Liver (tissue), 9 donors: ENCODE measurements around the gene TMEM270. TPM values are rescaled to one million over a fixed set of nuclear protein-coding genes. Genes with fewer than 3 reads are reported as not detected.
"Not testable (repeated sequence)": the region's sequence is repeated elsewhere in the genome, so short reads cannot be mapped to it uniquely, and the experiment has no call there.

ENCODE experiments used
- DNase-seq: peaks from one replicate; pipeline ENCODE4 v3.0.0-alpha.2; 2017; ENCODE audit warnings: low spot score
- H3K27ac ChIP-seq, 2 donors: one replicate each; pipeline ENCODE4 v1.7.0; 2013; ENCODE audit warnings: inconsistent platforms in 2 of 2, low read length in 2 of 2, control low read depth in 1 of 2, low read depth in 1 of 2, mild to moderate bottlenecking in 1 of 2
- H3K27me3 ChIP-seq, 4 donors: one replicate each; pipeline versions ENCODE4 v1.6.1 to v1.7.0; 2013; ENCODE audit warnings: low read length in 3 of 4, inconsistent platforms in 1 of 4, mild to moderate bottlenecking in 1 of 4, moderate library complexity in 1 of 4; ENCODE audit not compliant: control insufficient read depth in 4 of 4, insufficient read depth in 4 of 4
- H3K36me3 ChIP-seq, 4 donors: one replicate each; pipeline versions ENCODE4 v1.6.1 to v1.7.0; 2013; ENCODE audit warnings: low read length in 3 of 4, mild to moderate bottlenecking in 3 of 4, low read depth in 1 of 4, moderate library complexity in 1 of 4; ENCODE audit not compliant: control insufficient read depth in 4 of 4, insufficient read depth in 3 of 4
- H3K4me1 ChIP-seq, 4 donors: one replicate each; pipeline versions ENCODE4 v1.6.1 to v1.7.0; 2013; ENCODE audit warnings: low read length in 3 of 4, mild to moderate bottlenecking in 3 of 4, moderate library complexity in 1 of 4; ENCODE audit not compliant: control insufficient read depth in 4 of 4, insufficient read depth in 4 of 4
- H3K4me3 ChIP-seq, 3 donors: one replicate each; pipeline versions ENCODE4 v1.6.1 to v1.7.0; 2013; ENCODE audit warnings: low read length in 3 of 3, control low read depth in 1 of 3, low read depth in 1 of 3, mild to moderate bottlenecking in 1 of 3
- H3K9ac ChIP-seq, 2 donors: one replicate each; pipeline ENCODE4 v1.7.0; 2013; ENCODE audit warnings: low read length in 2 of 2, mild to moderate bottlenecking in 2 of 2, moderate library complexity in 2 of 2, control low read depth in 1 of 2, low read depth in 1 of 2
- H3K9me3 ChIP-seq, 4 donors: one replicate each; pipeline versions ENCODE4 v1.6.1 to v1.7.0; 2013; ENCODE audit warnings: low read length in 3 of 4; ENCODE audit not compliant: control insufficient read depth in 4 of 4
- EGR1 ChIP-seq, 2 donors: IDR thresholded peaks; 2 replicates each; pipeline ENCODE4 v1.6.1; 2016 to 2018; ENCODE audit warnings: antibody characterized with exemption in 2 of 2, low read depth in 2 of 2
- FOXA1 ChIP-seq: IDR thresholded peaks from 2 replicates; pipeline ENCODE4 v1.6.1; 2016; ENCODE audit warnings: antibody characterized with exemption
- FOXA2 ChIP-seq: IDR thresholded peaks from 2 replicates; pipeline ENCODE4 v1.6.1; 2016; ENCODE audit warnings: antibody characterized with exemption
- GABPA ChIP-seq, 2 donors: IDR thresholded peaks in 1 of 2; conservative IDR thresholded peaks in 1 of 2; 2 replicates each; pipeline ENCODE4 v1.6.1; 2016; ENCODE audit warnings: antibody characterized with exemption in 2 of 2, mild to moderate bottlenecking in 1 of 2, moderate library complexity in 1 of 2
- HNF4A ChIP-seq, 2 donors: conservative IDR thresholded peaks; 2 replicates each; pipeline ENCODE4 v1.6.1; 2016; ENCODE audit warnings: antibody characterized with exemption in 2 of 2, mild to moderate bottlenecking in 2 of 2
- HNF4G ChIP-seq: IDR thresholded peaks from 2 replicates; pipeline ENCODE4 v1.6.1; 2016; ENCODE audit warnings: antibody characterized with exemption
- JUND ChIP-seq, 2 donors: IDR thresholded peaks; 2 replicates each; pipeline ENCODE4 v1.6.1; 2016; ENCODE audit warnings: antibody characterized with exemption in 2 of 2
- NR2F2 ChIP-seq: IDR thresholded peaks from 2 replicates; pipeline ENCODE4 v1.6.1; 2016; ENCODE audit warnings: antibody characterized with exemption
- RAD21 ChIP-seq, 2 donors: IDR thresholded peaks; 2 replicates each; pipeline ENCODE4 v1.6.1; 2016; ENCODE audit warnings: antibody characterized with exemption in 2 of 2, mild to moderate bottlenecking in 2 of 2
- RXRA ChIP-seq, 2 donors: IDR thresholded peaks; 2 replicates each; pipeline ENCODE4 v1.6.1; 2017 to 2018; ENCODE audit warnings: antibody characterized with exemption in 2 of 2, mild to moderate bottlenecking in 1 of 2
- TAF1 ChIP-seq: conservative IDR thresholded peaks from 2 replicates; pipeline ENCODE4 v1.6.1; 2016; ENCODE audit warnings: antibody characterized with exemption, mild to moderate bottlenecking
- YY1 ChIP-seq: IDR thresholded peaks from 2 replicates; pipeline ENCODE4 v1.6.1; 2016; ENCODE audit warnings: antibody characterized with exemption, mild to moderate bottlenecking
- WGBS: extraction: QIAGEN DNeasy Blood & Tissue Kit; methylation state at CpG from one replicate; pipeline ENCODE4 v1.1.7; 2013; 5-methylcytosine and 5-hydroxymethylcytosine counted together
- polyA plus RNA-seq, 2 donors: library from polyadenylated mRNA; stranded (reverse) in 1 of 2; unstranded in 1 of 2; fragments of 200-250 nt in 1 of 2; fragments of >200 nt in 1 of 2; fragmentation: Nextera tagmentation in 1 of 2; extraction: Ambion mirVana in 1 of 2; gene quantifications; one replicate each; pipeline versions ENCODE4 v1.2.1 to v1.2.3, GENCODE V29; 2013 to 2015
- total RNA-seq, 2 donors: library from RNA; depleted of rRNA; stranded (reverse); fragments of >200 nt; gene quantifications; one replicate each; pipeline ENCODE4 v1.2.3, GENCODE V29; 2014
- TF ChIP-seq, protein P1 (sequence below): IDR thresholded peaks from 2 replicates; pipeline ENCODE4 v1.6.1; 2016; ENCODE audit warnings: antibody characterized with exemption, mild to moderate bottlenecking
- TF ChIP-seq, protein P2 (sequence below): IDR thresholded peaks from 2 replicates; pipeline ENCODE4 v1.6.1; 2016; ENCODE audit warnings: antibody characterized with exemption
- TF ChIP-seq, protein P3 (sequence below): fragments of 150-350 bp; IDR thresholded peaks from 2 replicates; pipeline ENCODE4 v1.5.1; 2017; ENCODE audit warnings: improper control_type of control experiment, low read depth, low read length; ENCODE audit not compliant: missing input control
- TF ChIP-seq, protein P4 (sequence below): IDR thresholded peaks from 2 replicates; pipeline ENCODE4 v1.6.1; 2016; ENCODE audit warnings: antibody characterized with exemption
- donor health status: healthy.
- donor health status: healthy.
- donor health status: healthy.
- donor health status: healthy.
- donor health status: healthy.

TMEM270 gene
- total and polyA plus RNA-seq, 4 donors = 0.09 TPM; not detected in 3

DNA sequence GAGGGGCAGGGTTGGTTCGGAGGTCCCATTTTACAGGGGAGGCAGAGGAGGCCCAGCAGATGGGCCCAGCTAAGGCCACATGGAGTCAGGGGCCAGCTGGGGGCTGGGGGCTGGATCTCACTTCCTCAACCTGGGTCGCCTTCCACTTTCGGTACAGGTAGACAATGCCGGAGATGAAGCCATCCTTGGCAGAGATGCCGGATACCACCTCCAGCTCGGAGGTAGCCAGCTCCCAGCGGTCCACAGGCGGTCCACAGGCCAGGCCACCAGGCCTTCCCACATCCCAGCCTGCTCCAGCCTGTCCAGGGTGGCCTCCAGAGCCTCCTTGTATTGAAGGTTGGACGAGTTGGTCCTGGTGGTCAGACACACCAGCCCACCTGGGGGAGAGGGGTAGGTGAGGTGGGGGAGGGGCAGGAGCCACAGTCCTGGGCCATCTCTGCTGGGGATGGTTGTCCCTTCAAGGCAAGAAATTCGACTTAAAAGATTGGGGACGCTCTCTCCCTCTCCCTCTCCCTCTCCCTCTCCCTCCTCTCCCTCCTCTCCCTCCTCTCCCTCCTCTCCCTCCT, 26.2 kb upstream of the TMEM270 start:
- Histone ChIP-seq H3K27ac (no peak overlapping the region), H3K9ac (no peak overlapping the region), H3K9me3 (no peaks in the 10 kb centered on the region), H3K4me1 (no peaks in the 10 kb centered on the region), H3K36me3 (no peaks in the 10 kb centered on the region), H3K4me3 (no peak overlapping the region), H3K27me3 (no peaks in the 10 kb centered on the region)
- TF ChIP-seq, protein P1, sequence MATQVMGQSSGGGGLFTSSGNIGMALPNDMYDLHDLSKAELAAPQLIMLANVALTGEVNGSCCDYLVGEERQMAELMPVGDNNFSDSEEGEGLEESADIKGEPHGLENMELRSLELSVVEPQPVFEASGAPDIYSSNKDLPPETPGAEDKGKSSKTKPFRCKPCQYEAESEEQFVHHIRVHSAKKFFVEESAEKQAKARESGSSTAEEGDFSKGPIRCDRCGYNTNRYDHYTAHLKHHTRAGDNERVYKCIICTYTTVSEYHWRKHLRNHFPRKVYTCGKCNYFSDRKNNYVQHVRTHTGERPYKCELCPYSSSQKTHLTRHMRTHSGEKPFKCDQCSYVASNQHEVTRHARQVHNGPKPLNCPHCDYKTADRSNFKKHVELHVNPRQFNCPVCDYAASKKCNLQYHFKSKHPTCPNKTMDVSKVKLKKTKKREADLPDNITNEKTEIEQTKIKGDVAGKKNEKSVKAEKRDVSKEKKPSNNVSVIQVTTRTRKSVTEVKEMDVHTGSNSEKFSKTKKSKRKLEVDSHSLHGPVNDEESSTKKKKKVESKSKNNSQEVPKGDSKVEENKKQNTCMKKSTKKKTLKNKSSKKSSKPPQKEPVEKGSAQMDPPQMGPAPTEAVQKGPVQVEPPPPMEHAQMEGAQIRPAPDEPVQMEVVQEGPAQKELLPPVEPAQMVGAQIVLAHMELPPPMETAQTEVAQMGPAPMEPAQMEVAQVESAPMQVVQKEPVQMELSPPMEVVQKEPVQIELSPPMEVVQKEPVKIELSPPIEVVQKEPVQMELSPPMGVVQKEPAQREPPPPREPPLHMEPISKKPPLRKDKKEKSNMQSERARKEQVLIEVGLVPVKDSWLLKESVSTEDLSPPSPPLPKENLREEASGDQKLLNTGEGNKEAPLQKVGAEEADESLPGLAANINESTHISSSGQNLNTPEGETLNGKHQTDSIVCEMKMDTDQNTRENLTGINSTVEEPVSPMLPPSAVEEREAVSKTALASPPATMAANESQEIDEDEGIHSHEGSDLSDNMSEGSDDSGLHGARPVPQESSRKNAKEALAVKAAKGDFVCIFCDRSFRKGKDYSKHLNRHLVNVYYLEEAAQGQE = no peak
- TF ChIP-seq TAF1 (no peak), EGR1 (IDR thresholded peaks at IDR 0.05; ENCODE audit: low read depth in 2 of 2) (no peak), YY1 (no peak), NR2F2 (no peak), RAD21 (IDR thresholded peaks at IDR 0.05) (no peak), FOXA2 (no peak), JUND (IDR thresholded peaks at IDR 0.05) (no peak), FOXA1 (no peak), GABPA (IDR thresholded peaks at IDR 0.05 in 1 of 2, conservative IDR thresholded peaks at IDR 0.05 in 1 of 2) (no peak), RXRA (IDR thresholded peaks at IDR 0.05) (no peak), HNF4A (conservative IDR thresholded peaks at IDR 0.05) (no peak), HNF4G (no peak)
- TF ChIP-seq, protein P2, sequence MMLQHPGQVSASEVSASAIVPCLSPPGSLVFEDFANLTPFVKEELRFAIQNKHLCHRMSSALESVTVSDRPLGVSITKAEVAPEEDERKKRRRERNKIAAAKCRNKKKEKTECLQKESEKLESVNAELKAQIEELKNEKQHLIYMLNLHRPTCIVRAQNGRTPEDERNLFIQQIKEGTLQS = no peak
- TF ChIP-seq, protein P3, sequence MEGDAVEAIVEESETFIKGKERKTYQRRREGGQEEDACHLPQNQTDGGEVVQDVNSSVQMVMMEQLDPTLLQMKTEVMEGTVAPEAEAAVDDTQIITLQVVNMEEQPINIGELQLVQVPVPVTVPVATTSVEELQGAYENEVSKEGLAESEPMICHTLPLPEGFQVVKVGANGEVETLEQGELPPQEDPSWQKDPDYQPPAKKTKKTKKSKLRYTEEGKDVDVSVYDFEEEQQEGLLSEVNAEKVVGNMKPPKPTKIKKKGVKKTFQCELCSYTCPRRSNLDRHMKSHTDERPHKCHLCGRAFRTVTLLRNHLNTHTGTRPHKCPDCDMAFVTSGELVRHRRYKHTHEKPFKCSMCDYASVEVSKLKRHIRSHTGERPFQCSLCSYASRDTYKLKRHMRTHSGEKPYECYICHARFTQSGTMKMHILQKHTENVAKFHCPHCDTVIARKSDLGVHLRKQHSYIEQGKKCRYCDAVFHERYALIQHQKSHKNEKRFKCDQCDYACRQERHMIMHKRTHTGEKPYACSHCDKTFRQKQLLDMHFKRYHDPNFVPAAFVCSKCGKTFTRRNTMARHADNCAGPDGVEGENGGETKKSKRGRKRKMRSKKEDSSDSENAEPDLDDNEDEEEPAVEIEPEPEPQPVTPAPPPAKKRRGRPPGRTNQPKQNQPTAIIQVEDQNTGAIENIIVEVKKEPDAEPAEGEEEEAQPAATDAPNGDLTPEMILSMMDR = no peak
- TF ChIP-seq, protein P4, sequence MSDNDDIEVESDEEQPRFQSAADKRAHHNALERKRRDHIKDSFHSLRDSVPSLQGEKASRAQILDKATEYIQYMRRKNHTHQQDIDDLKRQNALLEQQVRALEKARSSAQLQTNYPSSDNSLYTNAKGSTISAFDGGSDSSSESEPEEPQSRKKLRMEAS = no peak
- WGBS = 93% methylated on average over 11 of the region's 11 CpGs
- DNase-seq = no peak

DNA sequence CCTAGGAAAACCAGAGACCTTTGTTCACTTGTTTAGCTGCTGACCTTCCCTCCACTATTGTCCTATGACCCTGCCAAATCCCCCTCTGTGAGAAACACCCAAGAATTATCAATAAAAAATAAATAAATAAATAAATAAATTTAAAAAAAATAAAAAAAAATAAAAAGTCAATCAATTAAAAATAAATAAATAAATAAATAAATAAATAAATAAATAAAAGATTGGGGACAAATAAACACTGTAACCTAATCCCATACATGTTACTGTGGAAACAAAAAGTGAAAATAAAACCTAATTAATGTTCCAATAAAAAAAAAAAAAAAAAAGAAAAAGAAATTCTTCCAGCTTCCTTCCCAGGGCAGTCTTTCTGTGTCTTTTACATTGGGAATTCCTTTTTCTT, 23.8 kb upstream of the TMEM270 start:
- H3K9me3 ChIP-seq, H3K36me3 ChIP-seq, H3K4me3 ChIP-seq, DNase-seq, H3K4me1 ChIP-seq, H3K9ac ChIP-seq, H3K27me3 ChIP-seq, H3K27ac ChIP-seq: not testable (repeated sequence)
